ENCODE measurements around the gene CDK19.

The CDK19 gene

GRCh38 chr6:110693994-110694393 is 121.3 kb downstream of the CDK19 start:
- no peak for DNase-seq

- no peak for DNase-seq
These were observed 122.0 kb downstream of the CDK19 start for GRCh38 chr6:110693296-110693695.

GRCh38 chr6:110690916-110691315 is 124.4 kb downstream of the CDK19 start:
- no peak for DNase-seq

GRCh38 chr6:110690106-110690654 is 125.1 kb downstream of the CDK19 start:
- DNase-seq, result no peak

- DNase-seq, result peak; percentile 54
These were observed 125.9 kb downstream of the CDK19 start for GRCh38 chr6:110689275-110689935.

- DNase-seq, result peak; percentile 7
These were observed 126.5 kb downstream of the CDK19 start for GRCh38 chr6:110688661-110689268.

GRCh38 chr6:110687326-110687725 is 127.9 kb downstream of the CDK19 start:
- no peak for DNase-seq

GRCh38 chr6:110683241-110683640 is 132.0 kb downstream of the CDK19 start:
- DNase-seq, result no peak

- peak; percentile 82 for DNase-seq
These were observed 132.8 kb downstream of the CDK19 start for GRCh38 chr6:110682460-110682853.

GRCh38 chr6:110681543-110682459 is 133.5 kb downstream of the CDK19 start:
- peak; percentile 18 for DNase-seq

- no peak for DNase-seq
These were observed 138.9 kb downstream of the CDK19 start for GRCh38 chr6:110676396-110676795.

GRCh38 chr6:110674096-110674495 is 141.2 kb downstream of the CDK19 start:
- no peak for DNase-seq

- no peak for DNase-seq
These were observed 143.1 kb downstream of the CDK19 start for GRCh38 chr6:110672122-110672521.

GRCh38 chr6:110671447-110671846 is 143.8 kb downstream of the CDK19 start:
- DNase-seq, result no peak

- DNase-seq, result no peak
These were observed 149.7 kb downstream of the CDK19 start for GRCh38 chr6:110665600-110665999.

GRCh38 chr6:110664933-110665332 is 150.3 kb downstream of the CDK19 start:
- DNase-seq, result no peak

- no peak for DNase-seq
These were observed 152.6 kb downstream of the CDK19 start for GRCh38 chr6:110662490-110663211.

- DNase-seq, result no peak
These were observed 153.9 kb downstream of the CDK19 start for GRCh38 chr6:110661414-110661813.

- no peak for DNase-seq
These were observed 155.1 kb downstream of the CDK19 start for GRCh38 chr6:110660066-110660655.

GRCh38 chr6:110658631-110659211 is 156.5 kb downstream of the CDK19 start:
- DNase-seq, result no peak

- DNase-seq, result no peak
These were observed 158.8 kb downstream of the CDK19 start for GRCh38 chr6:110656492-110656891.

- no peak for DNase-seq
These were observed 159.4 kb downstream of the CDK19 start for GRCh38 chr6:110655821-110656220.
